Left renal pelvis (tissue), 4 donors: ENCODE measurements around the gene CRACDL. TPM values are rescaled to one million over a fixed set of nuclear protein-coding genes. Genes with fewer than 3 reads are reported as not detected.

ENCODE experiments used
- DNase-seq, 4 donors: peaks; one replicate each; pipeline ENCODE4 v3.0.0-alpha.2; 2013; ENCODE audit warnings: low read depth in 4 of 4, low spot score in 3 of 4
- polyA plus RNA-seq, 4 donors: library from polyadenylated mRNA; unstranded; fragments of 120-200 nt; gene quantifications; one replicate each; pipeline ENCODE4 v1.2.1, GENCODE V29; 2013; ENCODE audit not compliant: insufficient read length in 4 of 4

The CRACDL gene
- polyA plus RNA-seq, 4 donors, result 1.5 to 3.2 (median 2.7) TPM

DNA sequence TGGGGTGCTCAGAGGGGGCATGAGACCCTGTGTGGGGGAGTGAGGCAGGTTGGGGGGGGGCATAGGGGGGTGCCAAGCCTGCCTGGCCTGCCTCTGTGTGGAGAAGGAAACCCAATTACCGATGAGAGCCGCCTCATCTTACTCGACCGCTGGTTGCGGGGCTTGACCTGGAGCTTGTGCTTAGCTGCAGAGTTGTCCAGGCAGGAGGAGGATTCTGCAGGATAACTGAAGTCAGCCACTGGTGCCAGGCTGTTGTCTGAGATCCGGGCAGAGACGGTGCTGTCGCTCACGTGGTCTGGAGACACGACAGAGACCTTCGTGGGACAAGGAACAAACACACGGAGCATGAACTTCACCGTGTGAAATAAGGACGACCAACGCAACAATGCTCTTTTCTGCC, 109.2 kb downstream of the CRACDL start:
- DNase-seq, result no peak

DNA sequence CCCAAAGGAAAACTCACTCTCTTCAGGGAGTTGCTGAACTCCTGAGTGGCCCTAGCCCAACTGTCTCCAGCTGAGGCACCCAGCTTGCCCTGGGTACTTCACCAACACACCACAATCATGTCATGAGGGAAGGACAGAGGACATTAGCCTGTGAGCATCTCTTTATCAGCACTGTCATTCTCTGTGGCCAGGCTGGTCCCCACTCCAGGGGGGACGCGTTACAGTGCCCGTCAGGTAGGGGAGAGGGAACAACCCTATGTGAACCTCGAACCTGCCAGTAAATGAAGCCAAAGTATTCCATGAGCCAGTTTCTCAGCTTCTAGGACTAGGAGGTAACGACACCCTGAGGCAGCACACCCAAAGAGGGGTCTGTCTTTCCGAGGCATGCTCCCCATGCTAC, 110.2 kb downstream of the CRACDL start:
- DNase-seq, result no peak

DNA sequence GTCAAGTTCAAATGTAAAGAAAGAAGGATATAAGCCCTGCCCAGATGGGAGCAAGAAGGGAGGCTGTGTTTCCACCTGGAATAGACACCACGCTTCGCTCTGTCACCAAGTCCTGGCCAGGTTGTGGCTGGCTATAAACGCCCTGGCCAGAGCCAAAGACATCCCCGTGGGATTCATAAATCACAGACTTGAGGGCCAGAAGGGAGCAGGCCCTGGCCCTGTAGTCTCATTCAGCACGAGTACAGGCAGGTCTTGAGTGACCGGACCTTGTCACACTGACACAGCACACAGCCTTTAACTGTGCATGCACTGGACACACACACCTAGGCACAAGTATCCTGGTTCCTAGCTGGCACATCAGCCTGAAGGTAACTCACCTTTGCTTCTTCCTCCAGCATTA, 110.6 kb downstream of the CRACDL start:
- DNase-seq, result no peak

DNA sequence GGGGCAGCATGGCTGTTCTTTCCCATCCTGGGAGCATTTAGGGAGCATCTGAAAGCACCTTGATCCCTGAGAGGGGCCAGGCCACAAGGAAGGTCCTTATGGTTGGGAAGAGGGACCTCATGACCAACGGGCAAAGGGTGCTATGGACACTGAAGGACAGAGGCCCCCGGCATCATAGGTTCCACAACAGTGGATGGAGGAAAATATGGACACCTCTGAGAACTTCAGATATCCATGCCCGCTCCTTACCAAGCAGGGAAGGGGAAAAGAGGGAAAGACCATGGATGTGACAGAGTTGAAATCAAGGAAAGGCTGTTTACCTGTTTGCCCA, 111.0 kb downstream of the CRACDL start:
- no peak for DNase-seq

DNA sequence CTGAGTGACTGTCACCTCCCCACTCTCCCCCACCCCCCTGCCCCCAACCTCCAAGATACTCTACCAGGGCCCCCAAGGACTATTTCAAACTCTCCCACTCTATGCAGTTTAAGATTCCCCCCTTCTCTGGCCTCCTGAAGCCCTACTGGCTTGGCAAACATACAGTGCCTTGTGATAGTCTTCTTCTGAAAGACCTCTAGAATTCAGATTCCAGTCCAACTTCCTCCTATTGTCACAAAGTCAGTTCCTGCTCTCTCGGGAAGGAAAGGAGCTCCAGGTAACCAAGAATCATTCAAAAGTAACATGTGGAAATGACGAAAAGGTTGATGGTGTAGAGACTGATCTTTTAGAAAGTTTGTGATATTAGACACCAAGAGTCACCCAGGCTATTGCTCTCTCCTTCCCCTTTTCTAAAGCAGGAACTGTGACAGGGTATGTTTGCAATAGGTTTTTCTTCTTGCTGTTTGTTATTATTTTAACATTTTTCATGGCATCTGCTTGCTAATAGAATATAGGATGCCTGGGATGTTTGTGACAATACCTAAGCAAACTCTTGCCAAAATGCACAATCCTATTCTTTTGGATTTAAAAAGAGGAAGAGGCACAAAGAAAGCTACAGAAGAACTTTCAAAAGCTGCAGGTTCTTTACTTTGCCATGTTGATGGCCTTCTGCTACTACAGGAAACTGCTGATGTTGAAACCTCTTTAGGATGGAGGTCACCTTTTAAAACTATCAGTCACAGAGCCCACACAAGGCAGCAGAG, 111.6 kb downstream of the CRACDL start:
- DNase-seq, result no peak

DNA sequence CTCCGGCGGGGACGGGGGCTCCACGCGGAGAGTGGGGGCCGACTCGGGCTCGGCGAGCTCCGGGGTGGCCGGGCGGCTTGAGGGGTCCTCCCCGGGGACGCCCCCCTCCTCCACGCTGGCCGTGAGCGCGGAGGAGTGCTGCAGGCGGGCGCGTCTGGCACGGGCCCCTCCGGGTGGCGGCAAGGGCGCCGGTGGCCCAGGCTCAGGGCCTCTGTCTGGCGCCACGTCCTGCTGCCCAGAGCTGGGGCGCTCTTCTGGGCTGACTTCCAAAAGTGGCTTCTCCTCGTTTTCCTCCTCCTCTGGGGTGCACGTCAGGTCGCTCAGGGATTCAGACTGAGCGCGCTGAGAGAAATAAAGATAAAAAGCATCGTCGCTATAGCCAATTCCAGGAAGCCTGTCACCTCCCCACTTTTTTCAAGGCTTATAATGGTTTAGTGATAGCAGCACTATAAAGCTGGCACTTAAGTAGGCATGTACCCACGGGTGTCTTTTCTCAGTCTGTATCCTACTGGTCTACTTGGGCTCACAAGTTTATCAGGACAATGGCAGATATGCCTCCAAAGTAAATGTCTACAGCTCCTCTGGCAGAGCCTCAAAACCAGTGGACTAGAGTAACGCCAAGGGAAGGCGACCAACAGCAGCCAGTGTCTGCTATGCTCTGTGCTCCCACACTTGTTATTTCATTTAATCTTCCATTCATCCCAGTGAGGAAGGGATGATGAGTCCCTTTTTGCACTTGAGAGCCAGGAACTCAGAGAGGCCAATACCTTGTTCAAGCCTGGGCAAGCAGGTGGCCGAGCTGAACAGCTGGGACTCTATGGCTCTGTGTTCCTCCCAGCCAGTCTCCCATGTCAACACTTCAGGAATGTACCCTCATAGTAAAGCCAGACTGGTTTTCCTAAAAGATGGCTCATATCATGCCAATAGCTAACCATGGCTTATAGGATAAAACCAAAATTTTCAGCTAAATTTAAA, 112.5 kb downstream of the CRACDL start:
- DNase-seq, result no peak

DNA sequence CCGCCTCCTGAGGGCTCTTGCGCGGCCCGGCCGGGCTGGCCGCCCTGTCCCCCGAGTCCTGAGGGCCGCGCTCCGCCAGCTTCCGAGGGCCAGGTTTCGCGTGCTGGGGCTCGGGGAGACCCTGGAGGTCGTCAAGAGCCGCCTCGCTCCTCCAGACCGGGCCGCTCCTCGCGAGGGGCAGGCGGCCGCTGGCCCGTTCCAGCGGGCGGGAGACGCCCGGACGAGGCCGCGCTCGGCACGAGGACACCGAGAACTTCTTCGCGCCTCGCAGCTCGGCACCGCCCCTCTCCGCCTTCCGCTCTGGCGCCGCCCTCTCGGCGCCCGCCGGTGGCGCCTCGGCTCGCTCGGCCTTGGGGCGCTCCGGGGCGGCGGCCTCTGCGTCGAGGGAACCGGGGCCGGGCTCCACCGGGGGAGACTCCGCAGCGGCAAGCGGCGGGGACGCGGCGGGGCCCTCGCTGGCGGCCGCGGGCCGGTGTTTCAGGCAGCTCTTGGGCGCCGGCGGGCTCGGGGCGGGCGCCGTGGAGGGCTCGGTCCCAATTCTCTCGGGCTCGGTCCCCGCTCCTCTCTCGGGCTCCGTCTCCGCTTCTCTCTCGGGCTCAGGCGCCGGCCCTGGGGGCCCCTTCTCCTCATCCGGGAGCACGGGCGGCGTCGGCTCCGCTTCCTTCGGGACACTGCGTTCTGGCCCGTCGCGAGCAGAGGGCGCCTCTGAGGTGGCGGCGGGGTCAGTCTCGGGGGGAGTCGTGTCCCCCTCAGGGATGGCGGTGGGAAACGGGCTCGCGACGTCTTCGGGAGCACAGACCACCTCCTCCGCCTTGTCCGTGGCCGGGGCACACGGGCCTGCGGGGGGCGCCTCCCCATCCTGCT, 113.5 kb downstream of the CRACDL start:
- DNase-seq, result no peak

DNA sequence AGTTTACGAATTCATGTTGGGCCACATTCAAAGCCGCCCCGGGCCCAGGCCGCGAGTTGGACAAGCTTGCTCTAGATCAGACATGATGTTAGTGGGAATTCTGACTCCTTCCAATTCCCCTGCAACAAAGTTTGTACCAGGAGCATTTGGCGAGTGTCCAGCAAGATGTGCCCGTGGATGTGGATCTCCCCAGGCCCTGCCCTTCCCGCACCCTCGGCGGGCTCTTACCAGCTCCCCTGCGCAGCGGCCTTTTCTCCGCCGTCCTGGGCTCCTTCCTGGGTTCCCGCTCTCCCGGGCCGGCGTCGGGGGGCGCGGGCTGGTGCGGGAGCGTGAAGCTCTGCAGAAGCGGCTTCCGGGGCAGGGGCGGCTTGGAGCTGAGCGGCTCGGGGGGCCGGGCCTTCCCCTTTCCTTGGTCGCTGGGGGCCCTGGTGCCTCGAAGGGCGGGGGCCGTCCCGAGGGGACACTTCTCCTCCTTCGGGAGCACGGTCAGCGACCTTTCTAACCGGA, 114.3 kb downstream of the CRACDL start:
- no peak for DNase-seq

DNA sequence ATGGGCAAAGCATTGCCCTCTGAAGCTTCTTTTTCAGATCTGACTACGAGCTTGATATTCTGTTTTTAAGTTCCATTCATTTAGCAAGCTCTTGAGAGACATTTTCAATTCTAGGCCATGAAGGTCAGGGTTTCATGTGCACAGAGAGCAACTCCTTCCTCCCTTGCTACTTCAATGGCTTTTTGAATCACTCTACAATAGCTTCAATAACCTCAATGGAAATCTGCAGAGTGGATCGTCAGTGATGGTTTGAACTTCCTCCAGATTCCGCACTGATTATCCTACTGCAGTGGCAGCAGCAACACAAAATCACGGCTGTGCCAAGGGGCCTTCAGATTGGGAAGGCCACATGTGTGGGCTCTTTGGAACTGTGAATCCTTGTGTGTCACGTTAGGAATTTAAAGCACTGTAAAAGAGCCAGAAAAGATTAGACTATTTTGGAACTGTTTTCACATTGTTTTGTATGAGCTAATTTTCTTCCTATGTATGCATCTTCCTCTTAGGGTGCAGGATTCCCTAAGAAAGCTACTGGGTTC, 116.7 kb downstream of the CRACDL start:
- no peak for DNase-seq

DNA sequence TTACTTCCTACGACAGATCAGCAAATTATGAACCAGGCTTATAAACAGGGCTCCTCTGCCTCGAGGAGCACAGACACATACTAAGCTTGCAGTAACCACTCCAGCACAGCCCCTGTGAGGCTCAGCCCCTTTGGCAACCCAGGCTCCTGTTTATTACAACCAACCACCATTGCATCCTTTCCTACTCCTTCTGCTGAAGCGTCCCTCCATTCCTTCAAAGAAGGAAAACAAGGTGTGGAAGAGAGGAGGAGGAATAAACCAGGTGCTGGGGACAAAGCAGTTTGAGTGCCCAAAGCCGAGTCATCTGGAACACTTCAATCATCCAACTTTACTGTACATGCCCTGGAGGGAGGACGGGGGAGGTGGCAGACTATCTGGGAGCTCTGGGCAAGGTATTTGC, 117.9 kb downstream of the CRACDL start:
- no peak for DNase-seq

DNA sequence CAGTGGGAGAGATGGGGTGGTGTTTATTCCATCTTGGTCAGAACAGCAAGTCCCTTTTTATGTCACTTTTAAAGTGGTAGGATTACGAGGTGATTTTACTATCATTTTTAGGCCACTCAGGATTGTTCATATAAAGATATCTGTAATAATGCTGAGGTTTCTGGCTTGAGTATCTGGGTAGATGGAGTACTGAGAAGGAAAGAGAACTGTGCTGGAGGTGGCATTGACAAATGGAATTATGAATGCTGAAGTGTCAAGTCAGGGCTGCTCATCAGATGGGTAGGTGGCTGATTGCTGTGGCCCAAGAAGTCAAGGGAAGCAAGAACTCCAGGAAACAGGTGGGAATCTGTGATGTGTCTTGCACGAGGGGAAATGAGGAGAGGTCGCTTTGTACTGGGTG, 119.7 kb downstream of the CRACDL start:
- DNase-seq, result no peak

DNA sequence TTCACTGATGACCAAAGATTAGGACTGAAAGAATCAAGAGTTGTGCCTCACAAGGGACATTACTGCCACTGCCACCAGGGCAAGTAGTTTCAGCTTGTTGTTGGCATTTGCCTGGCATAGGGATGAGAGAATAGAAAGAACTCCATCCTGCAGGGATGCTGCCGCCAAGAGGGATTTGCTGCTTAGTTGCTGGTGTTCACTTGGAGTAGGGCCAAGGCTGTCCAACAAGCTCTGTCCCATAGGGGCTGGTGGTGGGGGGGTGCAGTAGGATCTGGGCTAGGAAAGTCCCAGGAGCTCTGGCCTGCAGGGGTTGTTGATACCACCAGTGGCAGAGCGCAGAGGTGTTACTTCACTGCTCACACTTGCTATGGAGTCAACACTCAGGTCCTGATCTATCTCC, 120.2 kb downstream of the CRACDL start:
- no peak for DNase-seq

DNA sequence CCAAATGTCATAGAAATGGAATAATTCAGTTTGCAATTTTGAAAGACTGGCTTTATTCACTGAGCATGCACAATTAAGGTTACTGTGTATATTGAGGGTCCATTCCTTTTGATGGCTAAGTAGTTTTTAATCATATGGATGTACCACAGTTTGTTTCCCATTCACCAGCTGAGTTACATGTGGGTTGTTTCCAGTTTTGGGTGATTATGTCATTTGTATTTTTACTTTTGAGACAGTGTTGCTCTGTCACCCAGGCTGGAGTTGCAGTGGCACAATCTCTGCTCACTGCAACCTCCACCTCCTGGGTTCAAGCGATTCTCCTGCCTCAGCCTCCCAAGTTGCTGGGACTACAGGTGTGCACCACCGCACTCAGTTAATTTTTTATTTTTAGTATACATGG, 124.3 kb downstream of the CRACDL start:
- no peak for DNase-seq

DNA sequence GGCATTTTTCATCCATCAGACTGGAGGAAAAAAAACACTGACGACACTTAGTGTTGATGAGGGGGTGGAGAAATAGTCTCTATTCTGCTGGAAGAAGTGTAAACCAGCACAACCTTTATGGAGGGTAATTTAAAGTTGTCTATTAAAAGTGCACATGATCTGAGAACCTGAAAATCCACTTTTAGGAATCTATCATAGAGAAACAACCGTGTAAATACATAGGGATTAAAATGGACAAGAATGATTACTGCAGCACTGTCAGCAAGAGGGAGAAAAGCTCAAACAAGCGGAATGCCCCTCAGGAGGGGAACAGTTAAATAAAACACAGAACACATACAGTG, 125.5 kb downstream of the CRACDL start:
- DNase-seq, result no peak

DNA sequence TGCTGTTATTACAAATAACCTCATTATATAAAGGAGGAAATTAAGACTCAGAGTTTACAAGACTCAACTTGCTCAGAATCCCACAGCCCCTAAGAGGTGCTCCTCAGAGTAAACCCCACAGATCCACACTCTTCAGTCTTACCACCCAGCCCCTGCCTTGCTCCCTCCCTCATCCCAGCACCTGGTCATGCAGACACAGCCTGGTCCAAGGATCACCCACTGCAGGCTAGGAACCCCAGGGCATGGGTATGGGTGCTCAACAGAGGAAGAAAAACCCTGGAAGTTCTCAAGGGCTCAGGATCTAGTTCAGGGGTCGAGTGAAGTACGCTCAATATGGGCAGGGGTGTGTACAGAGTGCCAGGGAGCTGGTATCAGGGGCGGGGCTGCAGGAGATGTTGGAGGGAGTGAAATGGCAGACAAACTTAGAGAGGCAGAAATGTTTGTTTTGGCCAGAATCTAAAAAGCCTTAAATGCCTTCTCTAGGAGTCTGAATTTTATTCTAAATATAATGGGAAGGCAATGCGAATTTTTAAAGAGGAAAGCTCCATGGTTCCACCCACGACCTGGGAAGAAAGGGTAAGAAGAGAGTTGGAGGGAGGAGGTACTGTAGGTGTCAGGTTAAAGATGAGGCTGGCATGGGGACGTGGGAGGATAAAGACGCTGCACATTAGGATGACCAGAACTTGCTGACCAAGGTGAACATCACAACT, 126.0 kb downstream of the CRACDL start:
- DNase-seq, result no peak

DNA sequence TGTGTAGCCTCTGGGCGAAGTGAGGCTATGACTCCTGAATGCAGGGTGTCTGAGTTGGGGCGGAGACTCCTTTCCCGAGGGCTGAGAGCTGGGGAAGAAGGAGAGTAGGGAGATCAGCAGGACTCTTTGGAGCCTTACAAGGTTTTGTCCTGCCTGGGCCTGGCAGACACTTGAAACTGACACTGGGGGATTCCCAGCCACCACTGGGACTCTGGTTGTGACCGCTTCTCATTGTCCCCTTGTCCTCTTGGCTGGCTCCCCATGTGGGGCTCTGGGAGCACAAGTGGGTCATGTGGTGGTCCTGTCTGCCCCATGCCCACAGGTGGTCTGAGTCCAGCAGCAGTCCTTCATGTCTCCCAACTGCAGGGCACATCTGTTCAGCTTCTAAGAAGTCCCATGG, 126.9 kb downstream of the CRACDL start:
- DNase-seq, result no peak

DNA sequence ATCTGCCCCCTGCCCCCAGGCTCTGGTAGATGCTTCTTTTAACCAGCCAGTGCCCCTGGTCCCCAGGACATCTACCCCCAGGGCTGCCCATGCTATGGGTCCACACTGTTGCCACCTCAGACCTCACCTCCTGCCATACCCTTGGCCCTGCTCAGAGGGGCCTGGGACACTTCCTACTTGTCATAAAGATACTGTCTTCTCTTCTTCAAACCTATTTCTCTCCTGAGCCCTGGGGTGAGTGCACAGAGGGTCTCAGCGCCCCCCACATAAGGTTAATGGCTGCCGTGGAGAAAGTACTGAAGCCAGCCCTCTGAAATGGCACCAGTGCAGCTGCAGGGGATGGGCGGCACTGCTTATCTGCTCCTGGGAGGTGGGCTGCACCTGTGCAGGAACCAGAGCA, 127.5 kb downstream of the CRACDL start:
- DNase-seq, result no peak

DNA sequence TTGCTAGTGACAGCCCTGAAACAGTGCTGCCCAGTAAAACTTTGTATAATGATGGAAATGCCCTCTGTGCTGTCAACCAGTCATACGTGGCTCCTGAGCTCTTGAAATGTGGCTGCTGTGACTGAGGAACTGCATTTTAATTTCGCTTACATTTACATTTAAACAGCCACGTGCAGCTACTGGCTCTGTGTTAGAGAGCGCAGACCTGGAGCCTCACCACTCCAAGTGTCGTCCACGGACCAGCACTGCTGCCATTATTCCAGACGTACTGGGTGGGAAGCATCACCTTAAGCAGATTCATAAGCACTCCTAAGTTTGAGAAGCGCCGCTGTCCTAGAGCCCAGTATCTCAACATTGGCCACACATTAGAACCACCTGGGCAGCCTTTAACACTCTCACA, 128.1 kb downstream of the CRACDL start:
- no peak for DNase-seq

DNA sequence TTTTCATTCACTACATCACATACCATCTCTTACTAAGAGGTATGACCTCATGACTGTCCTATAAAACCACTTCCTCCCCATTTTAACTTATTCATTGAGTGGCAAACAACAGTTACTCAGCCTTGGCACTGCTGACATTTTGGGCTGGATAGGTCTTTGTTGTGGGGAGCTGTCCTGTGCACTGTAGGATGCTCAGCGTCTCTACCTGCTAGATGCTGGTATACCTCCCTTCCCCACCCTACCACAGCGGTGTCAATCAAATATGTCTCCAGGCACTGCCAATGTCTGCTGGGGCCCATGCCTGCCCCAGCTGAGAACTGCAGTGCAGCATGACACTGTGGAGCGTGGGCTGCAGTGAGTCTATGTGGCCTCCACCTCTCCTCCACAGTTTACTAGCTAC, 128.8 kb downstream of the CRACDL start:
- no peak for DNase-seq

DNA sequence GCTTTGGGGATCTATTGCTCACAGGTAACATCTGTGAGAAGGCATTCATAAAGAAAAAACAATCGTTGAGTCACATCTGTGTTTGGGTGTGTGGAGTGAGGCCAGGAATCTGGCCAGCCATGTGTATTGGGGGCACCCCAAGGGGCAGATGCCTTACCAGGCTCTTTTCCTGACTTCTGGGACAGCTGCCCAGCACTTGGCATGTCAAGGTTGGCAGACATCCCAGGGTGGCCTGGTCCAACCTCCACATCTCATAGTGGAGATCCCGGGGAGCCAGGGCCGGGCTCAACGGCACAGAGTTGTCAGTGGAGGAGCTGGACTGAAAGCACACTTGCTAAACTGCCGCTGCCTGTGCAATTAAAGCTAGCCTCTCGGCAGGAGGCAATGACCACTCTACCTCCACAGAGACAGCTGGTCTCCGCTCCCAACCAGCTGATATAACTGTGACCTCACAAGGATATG, 129.8 kb downstream of the CRACDL start:
- no peak for DNase-seq
